Measurements from ENCODE around the gene RPS6KA1. TPM values are rescaled to one million over a fixed set of nuclear protein-coding genes. Genes with fewer than 3 reads are reported as not detected.

The RPS6KA1 gene
- total and polyA plus RNA-seq, 11 donors: 1.1 to 24.4 (median 3.5) TPM

DNA sequence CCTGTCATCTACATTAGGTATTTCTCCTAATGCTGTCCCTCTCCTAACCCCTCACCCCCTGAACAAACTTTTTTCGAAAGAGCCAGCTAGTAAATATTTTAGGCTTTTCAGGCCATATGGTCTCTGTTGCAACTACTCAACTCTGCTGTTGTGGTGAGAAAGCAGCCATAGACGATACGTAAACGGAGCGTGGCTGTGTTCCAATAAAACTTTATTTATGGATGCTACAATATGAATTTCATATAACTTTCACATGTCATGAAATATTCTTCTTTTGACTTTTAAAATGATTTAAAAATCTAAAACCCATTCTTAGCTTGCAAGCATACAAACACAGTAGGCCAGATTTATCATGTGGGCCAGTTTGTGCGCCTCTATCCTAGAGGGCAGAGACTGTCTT lies 11.2 kb upstream of the RPS6KA1 start:
- H3K4me1 ChIP-seq: peaks cover 0 to 3% (median 0%) of the 10 kb centered on the region in 12 donors
- TF ChIP-seq POLR2A (IDR thresholded peaks at IDR 0.05): no peak
- TF ChIP-seq, protein P1, sequence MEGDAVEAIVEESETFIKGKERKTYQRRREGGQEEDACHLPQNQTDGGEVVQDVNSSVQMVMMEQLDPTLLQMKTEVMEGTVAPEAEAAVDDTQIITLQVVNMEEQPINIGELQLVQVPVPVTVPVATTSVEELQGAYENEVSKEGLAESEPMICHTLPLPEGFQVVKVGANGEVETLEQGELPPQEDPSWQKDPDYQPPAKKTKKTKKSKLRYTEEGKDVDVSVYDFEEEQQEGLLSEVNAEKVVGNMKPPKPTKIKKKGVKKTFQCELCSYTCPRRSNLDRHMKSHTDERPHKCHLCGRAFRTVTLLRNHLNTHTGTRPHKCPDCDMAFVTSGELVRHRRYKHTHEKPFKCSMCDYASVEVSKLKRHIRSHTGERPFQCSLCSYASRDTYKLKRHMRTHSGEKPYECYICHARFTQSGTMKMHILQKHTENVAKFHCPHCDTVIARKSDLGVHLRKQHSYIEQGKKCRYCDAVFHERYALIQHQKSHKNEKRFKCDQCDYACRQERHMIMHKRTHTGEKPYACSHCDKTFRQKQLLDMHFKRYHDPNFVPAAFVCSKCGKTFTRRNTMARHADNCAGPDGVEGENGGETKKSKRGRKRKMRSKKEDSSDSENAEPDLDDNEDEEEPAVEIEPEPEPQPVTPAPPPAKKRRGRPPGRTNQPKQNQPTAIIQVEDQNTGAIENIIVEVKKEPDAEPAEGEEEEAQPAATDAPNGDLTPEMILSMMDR (IDR thresholded peaks at IDR 0.05): no peak
- intact Hi-C loops (cut with DNase I): no loop called here

DNA sequence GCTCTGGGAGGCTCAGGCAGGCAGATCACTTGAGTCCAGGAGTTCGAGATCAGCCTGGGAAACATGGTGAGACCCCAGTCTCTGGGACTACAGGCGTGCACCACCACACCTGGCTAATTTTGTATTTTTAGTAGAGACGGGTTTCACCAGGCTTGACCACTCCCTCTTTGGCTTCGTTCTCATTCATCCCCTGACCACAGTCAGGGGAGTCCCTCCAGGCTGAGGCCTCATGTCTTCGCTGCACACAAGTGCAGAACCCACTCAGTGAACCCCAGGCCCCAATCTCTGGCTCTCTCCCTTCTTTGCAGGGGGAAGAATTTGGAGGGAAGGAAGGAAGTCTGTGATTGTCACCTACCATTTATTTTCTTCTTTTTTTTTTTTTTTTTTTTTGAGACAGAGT lies 9.2 kb upstream of the RPS6KA1 start:
- ATAC-seq (no peak), DNase-seq (no peak)
- H3K27ac ChIP-seq: no peak overlapping the region
- H3K4me3 ChIP-seq: no peak overlapping the region
- peaks cover 0 to 31% (median under 1%) of the 10 kb centered on the region in 9 donors for H3K27me3 ChIP-seq
- H3K36me3 ChIP-seq: no peaks in the 10 kb centered on the region
- H3K4me1 ChIP-seq: peaks cover 0 to 3% (median 0%) of the 10 kb centered on the region in 12 donors
- intact Hi-C loops (cut with DNase I): no loop called here
- H3K9me3 ChIP-seq: no peaks in the 10 kb centered on the region
- WGBS, 4 donors: 84 to 88% (median 86%) methylated on average over 5 of the region's 5 CpGs
- no peak for TF ChIP-seq POLR2A (IDR thresholded peaks at IDR 0.05)
- TF ChIP-seq, protein P1 (IDR thresholded peaks at IDR 0.05): no peak

More for the DNA sequence above, 11.2 kb upstream of the RPS6KA1 start:
- Histone ChIP-seq H3K9me3 (no peaks in the 10 kb centered on the region), H3K36me3 (no peaks in the 10 kb centered on the region), H3K4me3 (no peak overlapping the region), H3K27me3 (peaks cover 0 to 19% (median 0%) of the 10 kb centered on the region in 9 donors), H3K27ac (no peak overlapping the region)
- DNase-seq (no peak), ATAC-seq (no peak)
- 89 to 92% (median 90%) methylated on average over 6 of the region's 6 CpGs for WGBS, 4 donors

DNA sequence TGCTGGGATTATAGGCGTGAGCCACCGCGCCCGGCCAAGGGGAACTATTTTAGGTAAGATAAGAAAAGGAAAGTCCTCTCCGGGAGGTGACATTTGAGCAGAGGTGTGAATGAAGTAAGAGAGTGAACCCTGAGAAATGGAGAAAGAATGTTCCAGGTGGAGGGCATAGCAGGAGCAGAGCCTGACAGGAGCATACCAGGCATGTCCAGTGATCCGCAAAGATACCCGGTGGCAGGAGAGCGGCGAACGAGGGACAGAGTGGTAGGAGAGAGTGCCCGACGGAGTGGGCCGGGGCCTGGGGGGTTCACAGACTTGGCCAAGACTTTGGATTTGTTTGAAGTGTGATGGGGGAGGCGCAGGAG lies 7.9 kb upstream of the RPS6KA1 start:
- DNase-seq: no peak
- Histone ChIP-seq H3K9me3 (no peaks in the 10 kb centered on the region), H3K36me3 (no peaks in the 10 kb centered on the region), H3K4me3 (no peak overlapping the region), H3K27me3 (peaks cover 0 to 31% (median 3%) of the 10 kb centered on the region in 9 donors), H3K4me1 (peaks cover 0 to 3% (median 0%) of the 10 kb centered on the region in 12 donors), H3K27ac (no peak overlapping the region)
- TF ChIP-seq, protein P1 (IDR thresholded peaks at IDR 0.05): no peak
- no peak for TF ChIP-seq POLR2A (IDR thresholded peaks at IDR 0.05)
- 42 to 56% (median 45%) methylated on average over 14 of the region's 14 CpGs for WGBS, 4 donors
- ATAC-seq: no peak
- intact Hi-C loops (cut with DNase I): no loop called here

DNA sequence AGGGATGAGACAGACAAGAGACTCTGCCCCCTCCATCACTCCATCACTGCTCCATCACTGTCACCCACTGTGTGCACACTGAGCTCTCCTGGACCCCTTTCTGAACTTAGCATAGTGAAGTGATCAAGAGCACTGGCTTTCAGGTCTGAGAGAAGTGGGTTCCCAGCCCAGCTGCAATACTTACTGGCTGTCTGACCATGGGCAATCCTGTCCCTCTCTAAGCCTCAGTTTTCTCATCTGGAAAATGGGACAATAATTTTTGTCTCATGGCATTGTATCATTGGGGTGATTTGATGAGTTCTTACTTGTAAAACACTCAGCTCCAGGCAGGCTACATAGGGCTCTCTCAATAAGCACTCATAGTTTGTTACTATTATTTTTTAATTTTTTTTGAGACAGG lies 7.5 kb upstream of the RPS6KA1 start:
- peaks cover 0 to 3% (median 0%) of the 10 kb centered on the region in 12 donors for H3K4me1 ChIP-seq
- no peak for ATAC-seq
- peaks cover 0 to 31% (median 3%) of the 10 kb centered on the region in 9 donors for H3K27me3 ChIP-seq
- intact Hi-C loops (cut with DNase I): no loop called here
- no peak overlapping the region for H3K4me3 ChIP-seq
- no peak for DNase-seq
- H3K36me3 ChIP-seq: no peaks in the 10 kb centered on the region
- H3K27ac ChIP-seq: no peak overlapping the region
- TF ChIP-seq, protein P1 (IDR thresholded peaks at IDR 0.05): no peak
- TF ChIP-seq POLR2A (IDR thresholded peaks at IDR 0.05): no peak
- no peaks in the 10 kb centered on the region for H3K9me3 ChIP-seq
